H9 (cell line): ENCODE results near the gene GRM1. TPM values are rescaled to one million over a fixed set of nuclear protein-coding genes. Genes with fewer than 3 reads are reported as not detected.

ENCODE experiments used
- DNase-seq: peaks from one replicate; pipeline ENCODE4 v3.0.0-alpha.2; 2017
- H2AFZ ChIP-seq: one replicate; pipeline ENCODE4 v1.6.1; 2013; ENCODE audit warnings: mild to moderate bottlenecking, low read length, control low read depth, moderate library complexity
- H2AK5ac ChIP-seq: 2 replicates; pipeline ENCODE4 v1.6.1; 2013; ENCODE audit warnings: low read length, control low read depth, mixed read lengths; ENCODE audit not compliant: insufficient read length
- H2BK120ac ChIP-seq: one replicate; pipeline ENCODE4 v1.6.1; 2013; ENCODE audit warnings: low read depth, mild to moderate bottlenecking, low read length, control low read depth, inconsistent platforms; ENCODE audit not compliant: poor library complexity, severe bottlenecking
- H2BK12ac ChIP-seq: 2 replicates; pipeline ENCODE4 v1.6.1; 2013; ENCODE audit warnings: low read length, control low read depth, mixed read lengths, low read depth; ENCODE audit not compliant: insufficient read length
- H2BK15ac ChIP-seq: 2 replicates; pipeline ENCODE4 v1.6.1; 2013; ENCODE audit warnings: low read depth, low read length, control low read depth
- H2BK20ac ChIP-seq: one replicate; pipeline ENCODE4 v1.6.1; 2013; ENCODE audit warnings: low read depth, mild to moderate bottlenecking, low read length, control low read depth, inconsistent platforms; ENCODE audit not compliant: poor library complexity, severe bottlenecking
- H2BK5ac ChIP-seq: 2 replicates; pipeline ENCODE4 v1.6.1; 2013; ENCODE audit warnings: low read length, control low read depth, mixed read lengths; ENCODE audit not compliant: insufficient read length
- H3K14ac ChIP-seq: 2 replicates; pipeline ENCODE4 v1.6.1; 2013; ENCODE audit warnings: low read length, control low read depth; ENCODE audit not compliant: insufficient read depth
- H3K18ac ChIP-seq: 2 replicates; pipeline ENCODE4 v1.6.1; 2013; ENCODE audit warnings: low read depth, mild to moderate bottlenecking, mixed read lengths, low read length, control low read depth; ENCODE audit not compliant: insufficient read length
- H3K23ac ChIP-seq: 2 replicates; pipeline ENCODE4 v1.6.1; 2013; ENCODE audit warnings: low read length, control low read depth, mixed read lengths, low read depth; ENCODE audit not compliant: insufficient read length
- H3K23me2 ChIP-seq: 2 replicates; pipeline ENCODE4 v1.6.1; 2013; ENCODE audit warnings: low read depth, mild to moderate bottlenecking, mixed read lengths, low read length, control low read depth; ENCODE audit not compliant: insufficient read length, poor library complexity, severe bottlenecking
- H3K27ac ChIP-seq: 2 replicates; pipeline ENCODE4 v1.5.1; 2013; ENCODE audit warnings: low read length, control low read depth, mixed read lengths, low read depth; ENCODE audit not compliant: insufficient read length
- H3K27me3 ChIP-seq: 2 replicates; pipeline ENCODE4 v1.6.1; 2013; ENCODE audit warnings: low read length, control low read depth, inconsistent platforms; ENCODE audit not compliant: insufficient read depth
- H3K4ac ChIP-seq: 2 replicates; pipeline ENCODE4 v1.6.1; 2013; ENCODE audit warnings: low read depth, mild to moderate bottlenecking, control low read depth, inconsistent platforms, low read length, moderate library complexity
- H3K4me1 ChIP-seq: 2 replicates; pipeline ENCODE4 v1.6.1; 2013; ENCODE audit warnings: low read length, control low read depth, inconsistent platforms; ENCODE audit not compliant: insufficient read depth
- H3K4me2 ChIP-seq: 2 replicates; pipeline ENCODE4 v1.6.1; 2013; ENCODE audit warnings: low read length, control low read depth, mixed read lengths; ENCODE audit not compliant: insufficient read length, insufficient read depth
- H3K56ac ChIP-seq: 2 replicates; pipeline ENCODE4 v1.6.1; 2013; ENCODE audit warnings: low read depth, mild to moderate bottlenecking, mixed read lengths, low read length, control low read depth; ENCODE audit not compliant: insufficient read length
- H3K79me1 ChIP-seq: 2 replicates; pipeline ENCODE4 v1.6.1; 2013; ENCODE audit warnings: low read depth, mild to moderate bottlenecking, moderate library complexity, low read length, control low read depth, inconsistent platforms; ENCODE audit not compliant: insufficient read depth, poor library complexity, severe bottlenecking
- H3K79me2 ChIP-seq: 2 replicates; pipeline ENCODE4 v1.6.1; 2013; ENCODE audit warnings: low read length, control low read depth, inconsistent platforms; ENCODE audit not compliant: insufficient read depth
- H3K9ac ChIP-seq: 2 replicates; pipeline ENCODE4 v1.6.1; 2013; ENCODE audit warnings: low read length, control low read depth, mixed read lengths; ENCODE audit not compliant: insufficient read length; ENCODE audit errors: extremely low read depth
- H3K9me3 ChIP-seq: one replicate; pipeline ENCODE4 v1.6.1; 2013; ENCODE audit warnings: low read depth, low read length, inconsistent platforms; ENCODE audit not compliant: control insufficient read depth
- H3T11ph ChIP-seq: one replicate; pipeline ENCODE4 v1.6.1; 2013; ENCODE audit warnings: mild to moderate bottlenecking, low read length, control low read depth, inconsistent platforms
- H4K20me1 ChIP-seq: one replicate; pipeline ENCODE4 v1.6.1; 2013; ENCODE audit not compliant: control insufficient read depth, insufficient read length, insufficient read depth
- H4K5ac ChIP-seq: 2 replicates; pipeline ENCODE4 v1.6.1; 2013; ENCODE audit warnings: low read depth, mild to moderate bottlenecking, mixed read lengths, low read length, control low read depth; ENCODE audit not compliant: insufficient read length
- H4K8ac ChIP-seq: replicated peaks from 2 replicates; pipeline ENCODE4 v1.6.1; 2013; ENCODE audit warnings: low read length, control low read depth, mixed read lengths, low read depth; ENCODE audit not compliant: insufficient read length
- H4K91ac ChIP-seq: 2 replicates; pipeline ENCODE4 v1.6.1; 2013; ENCODE audit warnings: low read depth, mild to moderate bottlenecking, moderate library complexity, mixed read lengths, low read length, control low read depth; ENCODE audit not compliant: insufficient read length
- H3K27ac Mint-ChIP-seq, 3 experiments: 2 replicates in 2 of 3; 3 replicates in 1 of 3; pipeline ENCODE4 v1.8.0; 2020 to 2021; ENCODE audit warnings: mixed read lengths in 3 of 3, mild to moderate bottlenecking in 1 of 3, moderate library complexity in 1 of 3
- H3K27me3 Mint-ChIP-seq: 2 replicates; pipeline ENCODE4 v1.8.0; 2021; ENCODE audit warnings: low read depth, mild to moderate bottlenecking, moderate library complexity, mixed read lengths
- H3K36me3 Mint-ChIP-seq, 3 experiments: 2 replicates in 2 of 3; 3 replicates in 1 of 3; pipeline ENCODE4 v1.8.0; 2020 to 2021; ENCODE audit warnings: low read depth in 3 of 3, mixed read lengths in 3 of 3; ENCODE audit not compliant: insufficient read depth in 1 of 3
- H3K4me1 Mint-ChIP-seq, 2 experiments: 2 replicates each; pipeline ENCODE4 v1.8.0; 2020; ENCODE audit warnings: mixed read lengths in 2 of 2
- H3K4me3 Mint-ChIP-seq, 2 experiments: 2 replicates in 1 of 2; 3 replicates in 1 of 2; pipeline ENCODE4 v1.8.0; 2020 to 2021; ENCODE audit warnings: mild to moderate bottlenecking in 2 of 2, mixed read lengths in 2 of 2, moderate library complexity in 1 of 2
- H3K9me3 Mint-ChIP-seq, 2 experiments: 2 replicates in 1 of 2; 3 replicates in 1 of 2; pipeline ENCODE4 v1.8.0; 2020; ENCODE audit warnings: mild to moderate bottlenecking in 2 of 2, mixed read lengths in 2 of 2, moderate library complexity in 1 of 2
- WGBS: extraction: QIAGEN DNeasy Blood & Tissue Kit; methylation state at CpG from one replicate; pipeline ENCODE4 v1.1.7; 2013; ENCODE audit warnings: missing lambda C conversion rate, low lambda C conversion rate, mixed read lengths; ENCODE audit not compliant: insufficient read length; ENCODE audit errors: extremely low coverage; 5-methylcytosine and 5-hydroxymethylcytosine counted together
- total RNA-seq: library from RNA; stranded (reverse); gene quantifications from 2 replicates; pipeline ENCODE4 v1.2.1, GENCODE V29; 2021
- TF ChIP-seq, protein P1 (sequence below): fragments of 200-600 bp; sonication (generic); conservative IDR thresholded peaks from 3 replicates; pipeline ENCODE4 v1.8.0; 2021; ENCODE audit warnings: antibody characterized with exemption, mild to moderate bottlenecking

GRM1 gene
- total RNA-seq, 1 experiment from 2014 or later, result 0.39 TPM

DNA sequence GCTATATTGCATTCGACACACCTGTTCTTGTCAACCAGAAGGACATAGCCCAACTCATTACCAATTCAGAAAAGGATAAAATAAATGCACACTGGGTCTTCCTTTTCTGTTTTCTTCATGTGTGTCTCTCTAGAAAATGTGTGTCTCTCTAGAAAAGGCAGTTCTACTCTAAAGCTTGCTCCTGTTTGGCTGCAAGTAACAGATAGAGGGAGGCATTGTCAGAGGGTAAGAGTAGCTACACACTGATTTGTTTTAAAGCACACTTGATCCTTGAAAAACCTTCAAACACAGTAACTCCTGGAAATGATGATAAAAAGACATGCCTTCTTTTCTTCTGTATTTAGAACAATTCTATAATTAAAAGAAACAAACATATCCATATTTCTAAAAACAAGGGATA is 21.3 kb downstream of the GRM1 start:
- no peak overlapping the region for H3K27ac ChIP-seq
- no peak overlapping the region for H3K56ac ChIP-seq
- DNase-seq, result no peak
- H3K9me3 ChIP-seq, result no peaks in the 10 kb centered on the region
- no peak overlapping the region for H2BK15ac ChIP-seq
- no peak overlapping the region for H2AK5ac ChIP-seq
- H3K9ac ChIP-seq, result no peak overlapping the region
- H3T11ph ChIP-seq, result no peak overlapping the region
- Mint-ChIP-seq H3K27ac (no peak overlapping the region), H3K9me3 (no peaks in the 10 kb centered on the region), H3K27me3 (no peaks in the 10 kb centered on the region), H3K4me3 (no peak overlapping the region), H3K4me1 (no peaks in the 10 kb centered on the region), H3K36me3 (no peaks in the 10 kb centered on the region)
- H3K23ac ChIP-seq, result no peak overlapping the region
- H3K27me3 ChIP-seq, result no peaks in the 10 kb centered on the region
- H3K79me2 ChIP-seq, result no peaks in the 10 kb centered on the region
- no peak overlapping the region for H3K14ac ChIP-seq
- no peak overlapping the region for H2BK12ac ChIP-seq
- H3K23me2 ChIP-seq, result no peaks in the 10 kb centered on the region
- H2BK20ac ChIP-seq, result no peak overlapping the region
- no peak overlapping the region for H4K91ac ChIP-seq
- H3K4me2 ChIP-seq, result no peak overlapping the region
- H4K5ac ChIP-seq, result no peak overlapping the region
- H3K4me1 ChIP-seq, result no peaks in the 10 kb centered on the region
- no CpG with 5 or more reads among the region's 1 CpG for WGBS
- TF ChIP-seq, protein P1, sequence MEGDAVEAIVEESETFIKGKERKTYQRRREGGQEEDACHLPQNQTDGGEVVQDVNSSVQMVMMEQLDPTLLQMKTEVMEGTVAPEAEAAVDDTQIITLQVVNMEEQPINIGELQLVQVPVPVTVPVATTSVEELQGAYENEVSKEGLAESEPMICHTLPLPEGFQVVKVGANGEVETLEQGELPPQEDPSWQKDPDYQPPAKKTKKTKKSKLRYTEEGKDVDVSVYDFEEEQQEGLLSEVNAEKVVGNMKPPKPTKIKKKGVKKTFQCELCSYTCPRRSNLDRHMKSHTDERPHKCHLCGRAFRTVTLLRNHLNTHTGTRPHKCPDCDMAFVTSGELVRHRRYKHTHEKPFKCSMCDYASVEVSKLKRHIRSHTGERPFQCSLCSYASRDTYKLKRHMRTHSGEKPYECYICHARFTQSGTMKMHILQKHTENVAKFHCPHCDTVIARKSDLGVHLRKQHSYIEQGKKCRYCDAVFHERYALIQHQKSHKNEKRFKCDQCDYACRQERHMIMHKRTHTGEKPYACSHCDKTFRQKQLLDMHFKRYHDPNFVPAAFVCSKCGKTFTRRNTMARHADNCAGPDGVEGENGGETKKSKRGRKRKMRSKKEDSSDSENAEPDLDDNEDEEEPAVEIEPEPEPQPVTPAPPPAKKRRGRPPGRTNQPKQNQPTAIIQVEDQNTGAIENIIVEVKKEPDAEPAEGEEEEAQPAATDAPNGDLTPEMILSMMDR, result peak; percentile 30; the same call in 2 of the 3 replicates
- no peak overlapping the region for H2BK120ac ChIP-seq
- no peak overlapping the region for H2AFZ ChIP-seq
- no peak overlapping the region for H4K8ac ChIP-seq
- no peaks in the 10 kb centered on the region for H4K20me1 ChIP-seq
- no peak overlapping the region for H3K4ac ChIP-seq
- no peaks in the 10 kb centered on the region for H3K79me1 ChIP-seq
- no peak overlapping the region for H3K18ac ChIP-seq
- H2BK5ac ChIP-seq, result no peak overlapping the region
